GM18909 (cell line): ENCODE results near the gene SMAD2.

Experiments used
- ATAC-seq: cut with Tn5 transposase; IDR thresholded peaks from one replicate; pipeline ENCODE4 v1.9.1; 2021; ENCODE audit warnings: mild to moderate bottlenecking; ENCODE audit not compliant: unreplicated experiment, poor library complexity

SMAD2 gene

GRCh38 chr18:47899107-47899840 is 31.2 kb downstream of the SMAD2 start:
- no peak for ATAC-seq

- ATAC-seq = no peak
These were observed 31.8 kb downstream of the SMAD2 start for GRCh38 chr18:47898696-47899095.

DNA sequence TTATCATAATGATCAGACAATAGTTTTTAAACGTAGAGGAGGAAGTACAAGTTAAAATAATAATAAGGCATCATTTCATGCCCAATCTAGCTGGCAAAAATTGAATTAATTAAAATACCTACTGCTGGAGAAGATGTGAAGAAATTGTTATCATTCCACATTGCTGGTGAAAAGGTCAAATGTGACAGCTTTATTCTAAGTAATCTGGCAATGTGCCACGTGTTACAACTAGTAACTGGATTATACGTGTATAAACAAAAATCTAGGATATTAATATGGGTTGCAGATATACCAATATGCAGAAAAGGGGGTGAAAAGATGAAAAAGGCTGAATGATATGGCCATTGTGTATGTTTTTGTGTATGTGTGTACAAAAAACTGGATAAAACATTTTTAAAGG is 32.4 kb downstream of the SMAD2 start:
- ATAC-seq = no peak

- ATAC-seq = no peak
These were observed 34.8 kb downstream of the SMAD2 start for GRCh38 chr18:47895565-47896250.

GRCh38 chr18:47893939-47894699 is 36.3 kb downstream of the SMAD2 start:
- no peak for ATAC-seq

DNA sequence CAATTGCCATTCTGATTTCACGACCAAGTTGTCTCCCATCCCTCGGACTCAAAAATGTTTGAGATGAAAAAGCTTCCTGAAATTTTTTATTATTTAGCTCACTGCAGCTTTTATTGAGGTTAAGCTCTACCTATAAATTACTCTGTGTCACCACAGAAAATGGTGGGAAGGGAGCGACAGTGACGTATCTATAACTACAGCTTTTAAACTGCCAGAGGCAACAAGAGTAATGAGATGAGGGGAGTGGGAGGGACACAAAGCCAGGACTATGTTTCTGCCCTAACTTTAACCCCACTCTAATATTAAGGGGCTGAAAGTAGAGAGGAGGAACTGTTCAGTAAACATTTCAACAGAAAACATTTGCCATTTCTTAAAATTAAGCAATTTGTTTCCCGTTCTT is 37.4 kb downstream of the SMAD2 start:
- ATAC-seq = no peak

DNA sequence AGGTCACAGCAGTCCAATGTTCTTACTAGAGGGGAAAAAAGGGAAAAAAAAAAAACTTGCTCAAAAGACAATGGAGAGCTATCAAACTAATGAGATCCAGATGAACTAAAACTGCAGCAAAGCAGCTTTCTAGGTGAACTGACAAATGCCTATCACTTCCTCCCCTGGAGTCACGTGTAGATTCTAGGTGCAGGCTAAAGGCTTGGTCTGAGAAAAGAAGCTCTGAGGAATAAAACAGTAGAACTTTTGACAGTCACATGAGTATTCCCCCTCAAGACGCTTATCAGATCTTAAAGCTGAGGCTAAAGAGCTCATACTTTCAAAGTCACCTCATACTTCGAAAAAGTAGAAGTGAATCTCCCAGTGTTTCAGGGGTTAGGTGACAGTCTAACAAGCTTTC is 42.3 kb downstream of the SMAD2 start:
- ATAC-seq = no peak

GRCh38 chr18:47887227-47887626 is 43.2 kb downstream of the SMAD2 start:
- no peak for ATAC-seq

DNA sequence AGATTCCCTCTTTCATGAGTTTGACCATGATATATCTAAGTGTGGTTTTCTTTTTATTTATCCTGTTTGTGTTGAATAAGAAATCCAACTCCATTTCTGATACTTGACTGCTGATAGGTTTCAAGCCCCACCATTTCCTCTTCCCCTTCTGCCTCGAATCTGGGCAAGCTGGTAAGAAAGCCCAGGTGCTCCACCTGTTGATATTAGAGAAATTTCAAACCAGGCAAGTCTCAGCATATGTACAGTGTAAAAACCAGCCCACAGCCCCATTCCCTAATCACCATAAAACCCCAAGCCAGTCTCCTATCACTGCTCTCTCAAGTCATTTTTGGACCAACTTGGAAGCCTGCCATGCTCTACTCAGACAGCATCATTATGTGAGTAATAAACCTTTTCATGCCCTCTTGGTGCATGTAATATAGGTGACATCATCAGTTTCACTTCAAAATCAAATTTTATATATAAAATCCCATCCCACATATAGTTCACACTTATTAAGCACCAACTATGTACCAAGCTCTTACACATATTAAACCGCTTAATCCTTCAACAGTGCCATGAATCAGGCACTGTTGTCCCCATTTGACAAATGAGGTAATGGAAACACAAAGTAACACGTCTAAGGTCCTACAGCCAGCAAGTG is 46.6 kb downstream of the SMAD2 start:
- ATAC-seq = no peak

DNA sequence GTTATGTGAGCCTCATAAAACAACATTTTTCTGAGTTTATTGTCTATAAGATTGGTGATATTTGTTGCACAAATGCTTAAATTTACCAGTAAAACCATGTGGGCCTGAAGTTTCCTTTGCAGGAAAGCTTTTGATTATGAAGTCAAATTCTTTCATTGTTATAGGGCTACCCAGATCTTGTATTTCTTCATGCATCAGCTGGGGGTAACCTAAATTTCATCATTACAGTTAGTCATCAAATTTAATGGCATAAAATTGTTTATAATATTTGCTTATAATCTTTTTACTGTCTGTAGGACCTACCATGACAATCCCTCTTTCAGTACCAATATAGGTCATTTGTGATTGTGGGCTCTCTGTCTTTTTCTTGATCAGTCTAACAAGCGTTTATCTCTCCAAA is 47.8 kb downstream of the SMAD2 start:
- ATAC-seq = no peak

DNA sequence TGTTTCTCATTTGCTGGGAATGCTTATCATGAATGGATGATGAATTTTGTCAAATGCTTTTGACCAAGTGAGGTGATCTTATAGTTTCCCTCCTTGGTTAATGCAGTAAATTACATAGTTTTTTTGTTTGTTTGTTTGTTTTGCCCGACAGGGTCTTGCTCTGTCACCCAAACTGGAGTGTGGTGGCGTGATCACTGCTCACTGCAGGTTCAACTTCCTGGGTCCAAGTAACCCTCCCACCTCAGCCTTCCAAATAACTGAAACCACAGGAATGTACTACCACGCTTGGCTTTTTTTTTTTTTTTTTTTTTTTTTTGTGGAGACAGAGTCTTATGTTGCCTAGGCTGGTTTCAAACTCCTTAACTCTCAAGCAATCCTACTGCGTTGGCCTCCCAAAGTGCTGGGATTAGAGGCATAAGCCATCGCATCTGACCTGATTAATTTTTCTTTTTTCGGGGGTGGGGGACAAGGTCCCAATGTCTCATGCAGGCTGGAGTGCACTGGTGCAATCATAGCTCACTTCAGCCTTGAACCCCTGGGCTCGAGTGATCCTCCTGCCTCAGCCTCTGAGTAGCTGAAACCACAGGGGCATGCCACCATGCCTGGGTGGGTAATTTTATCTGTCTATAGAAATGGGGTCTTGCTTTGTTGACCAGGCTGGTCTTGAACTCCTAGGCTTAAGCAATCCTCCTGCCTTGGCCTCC is 48.6 kb downstream of the SMAD2 start:
- ATAC-seq = no peak

- ATAC-seq = no peak
These were observed 49.4 kb downstream of the SMAD2 start for GRCh38 chr18:47881042-47881441.

GRCh38 chr18:47877892-47878291 is 52.6 kb downstream of the SMAD2 start:
- ATAC-seq = no peak

GRCh38 chr18:47876813-47877212 is 53.6 kb downstream of the SMAD2 start:
- no peak for ATAC-seq

DNA sequence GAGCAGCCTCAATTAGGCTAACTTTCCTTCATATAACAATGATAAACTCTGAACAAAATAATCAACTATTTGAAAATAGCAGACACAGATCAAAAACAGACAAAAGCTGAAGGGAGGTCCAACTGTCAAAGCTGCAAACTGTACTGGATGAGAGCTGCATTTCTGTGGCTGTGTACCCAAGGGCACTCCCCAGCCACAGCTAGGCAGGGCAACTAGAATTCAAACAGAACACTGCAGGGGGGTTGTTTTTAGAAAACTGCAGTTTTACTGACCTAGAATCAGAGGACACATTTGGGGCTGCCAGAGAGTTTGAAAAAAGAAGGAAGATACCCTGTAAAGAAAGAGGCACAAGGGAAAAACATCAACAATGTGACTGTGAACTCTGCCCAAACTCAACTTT is 56.8 kb downstream of the SMAD2 start:
- no peak for ATAC-seq

- no peak for ATAC-seq
These were observed 58.0 kb downstream of the SMAD2 start for GRCh38 chr18:47872426-47872825.

- no peak for ATAC-seq
These were observed 59.2 kb downstream of the SMAD2 start for GRCh38 chr18:47871288-47871687.

GRCh38 chr18:47870605-47871004 is 59.9 kb downstream of the SMAD2 start:
- ATAC-seq = no peak

- ATAC-seq = no peak
These were observed 61.7 kb downstream of the SMAD2 start for GRCh38 chr18:47868744-47869143.

- no peak for ATAC-seq
These were observed 65.3 kb downstream of the SMAD2 start for GRCh38 chr18:47865183-47865582.
